PC-3 (cell line): Measurements from ENCODE around the gene CRABP2. TPM values are rescaled to one million over a fixed set of nuclear protein-coding genes. Genes with fewer than 3 reads are reported as not detected.

Experiments
- ATAC-seq: fragments of 200-7000 bp; cut with Tn5 transposase; 2 replicates; pipeline ENCODE4 v1.9.1; 2020; ENCODE audit warnings: mild to moderate bottlenecking, moderate library complexity
- BruUV-seq: library from RNA; stranded (reverse); fragments of 400-500 nt; replicated peaks from 2 replicates; lab custom pipeline; 2021; lab: Mats Ljungman, UMichigan
- CTCF ChIA-PET: fragments of 300-600 bp; sonication (Branson Sonifier 250); formaldehyde crosslinking; loops from one replicate; lab custom pipeline; 2022; ENCODE audit warnings: antibody characterized with exemption; lab: Charles Lee
- POLR2A ChIA-PET: fragments of 300-600 bp; sonication (Branson Sonifier 250); formaldehyde crosslinking; loops from one replicate; lab custom pipeline; 2022; ENCODE audit warnings: antibody characterized with exemption; ENCODE audit not compliant: unreplicated experiment; lab: Charles Lee
- DNase-seq: peaks from one replicate; pipeline ENCODE4 v3.0.0-alpha.2; 2015
- H2AFZ ChIP-seq: fragments of 300-600 bp; sonication (generic); 2 replicates; pipeline ENCODE4 v1.6.0; 2016; ENCODE audit warnings: antibody characterized with exemption, low read length
- H3F3A ChIP-seq: fragments of 300-600 bp; sonication (generic); one replicate; pipeline ENCODE4 v1.6.0; 2017; ENCODE audit warnings: antibody characterized with exemption, low read length, control low read depth, mild to moderate bottlenecking; ENCODE audit not compliant: unreplicated experiment
- H3K27ac ChIP-seq: fragments of 300-600 bp; sonication (generic); 2 replicates; pipeline ENCODE4 v1.5.1; 2016; ENCODE audit warnings: mild to moderate bottlenecking, low read length
- H3K27me3 ChIP-seq: fragments of 300-600 bp; sonication (generic); 2 replicates; pipeline ENCODE4 v1.6.1; 2016; ENCODE audit warnings: low read length, mixed read lengths
- H3K36me3 ChIP-seq: fragments of 300-600 bp; sonication (generic); 2 replicates; pipeline ENCODE4 v1.6.1; 2016; ENCODE audit warnings: low read depth, mixed run types, low read length, mixed read lengths
- H3K4me1 ChIP-seq: fragments of 300-600 bp; sonication (generic); 2 replicates; pipeline ENCODE4 v1.5.1; 2016; ENCODE audit warnings: low read length; ENCODE audit not compliant: insufficient read depth
- H3K4me2 ChIP-seq: fragments of 300-600 bp; sonication (generic); 2 replicates; pipeline ENCODE4 v1.6.0; 2016; ENCODE audit warnings: low read length
- H3K4me3 ChIP-seq: fragments of 300-600 bp; sonication (generic); 2 replicates; pipeline ENCODE4 v1.5.1; 2016; ENCODE audit warnings: mild to moderate bottlenecking, low read length, mixed read lengths
- H3K79me2 ChIP-seq: fragments of 300-600 bp; sonication (generic); 2 replicates; pipeline ENCODE4 v1.6.1; 2017; ENCODE audit warnings: low read length, mixed read lengths
- H3K9ac ChIP-seq: fragments of 300-600 bp; sonication (generic); 2 replicates; pipeline ENCODE4 v1.6.0; 2016; ENCODE audit warnings: mild to moderate bottlenecking, low read length
- H3K9me2 ChIP-seq: fragments of 300-600 bp; sonication (generic); replicated peaks from 2 replicates; pipeline ENCODE4 v1.6.1; 2016; ENCODE audit warnings: mixed run types, low read length, mixed read lengths
- H3K9me3 ChIP-seq: fragments of 300-600 bp; sonication (generic); 2 replicates; pipeline ENCODE4 v1.6.1; 2016; ENCODE audit warnings: low read length, mixed read lengths
- H4K20me1 ChIP-seq: fragments of 300-600 bp; sonication (generic); 2 replicates; pipeline ENCODE4 v1.6.1; 2016; ENCODE audit warnings: low read length, mixed read lengths
- CTCF ChIP-seq: fragments of 300-600 bp; sonication (generic); conservative IDR thresholded peaks from 2 replicates; pipeline ENCODE4 v1.5.1; 2017; ENCODE audit warnings: antibody characterized with exemption, low read depth, mild to moderate bottlenecking, low read length
- EZH2 ChIP-seq: fragments of 300-600 bp; sonication (generic); IDR thresholded peaks from one replicate; pipeline ENCODE4 v1.6.1; 2017; ENCODE audit warnings: antibody characterized with exemption, mild to moderate bottlenecking, low read length; ENCODE audit not compliant: unreplicated experiment
- EZH2phosphoT487 ChIP-seq: fragments of 300-600 bp; sonication (generic); IDR thresholded peaks from 2 replicates; pipeline ENCODE4 v1.6.1; 2018; ENCODE audit warnings: mild to moderate bottlenecking, antibody characterized with exemption, low read length, borderline replicate concordance
- intact Hi-C: fragments of 100-400 bp; cut with micrococcal nuclease; formaldehyde crosslinking; loops from 2 replicates; pipeline ENCODE4 v1.9.0; 2023
- total RNA-seq: library from RNA; depleted of rRNA; stranded (reverse); fragments of >200 nt; gene quantifications from 2 replicates; pipeline ENCODE4 v1.2.3, GENCODE V29; 2014

The CRABP2 gene
- total RNA-seq, 1 experiment from 2014 or later, result 120 TPM

- ChIA-PET CTCF (no interaction called here), POLR2A (no interaction called here)
- DNase-seq (no peak), ATAC-seq (no peak)
- Histone ChIP-seq H3F3A (peaks cover 5% of the 10 kb centered on the region), H3K27me3 (no peaks in the 10 kb centered on the region), H3K4me1 (peaks cover 33% of the 10 kb centered on the region), H3K9ac (no peak overlapping the region), H3K9me3 (no peaks in the 10 kb centered on the region), H3K27ac (no peak overlapping the region), H2AFZ (no peak overlapping the region), H3K4me2 (no peak overlapping the region), H3K79me2 (peaks cover 8% of the 10 kb centered on the region), H4K20me1 (no peaks in the 10 kb centered on the region), H3K36me3 (no peaks in the 10 kb centered on the region), H3K9me2 (no peaks in the 10 kb centered on the region), H3K4me3 (no peak overlapping the region)
- intact Hi-C loops, result no loop called here
- TF ChIP-seq EZH2 (no peak), CTCF (no peak), EZH2phosphoT487 (no peak)
- BruUV-seq, result no TSS peak
These were observed 40.5 kb downstream of the CRABP2 start for GRCh38 chr1:156664767-156665411.

GRCh38 chr1:156664046-156664766 lies 41.2 kb downstream of the CRABP2 start:
- Histone ChIP-seq H3K4me3 (no peak overlapping the region), H3F3A (peaks cover 5% of the 10 kb centered on the region), H3K36me3 (no peaks in the 10 kb centered on the region), H4K20me1 (no peaks in the 10 kb centered on the region), H3K4me1 (peaks cover 40% of the 10 kb centered on the region), H3K9me3 (no peaks in the 10 kb centered on the region), H3K27ac (no peak overlapping the region), H3K9me2 (no peaks in the 10 kb centered on the region), H2AFZ (no peak overlapping the region), H3K79me2 (peaks cover 14% of the 10 kb centered on the region), H3K9ac (no peak overlapping the region), H3K4me2 (no peak overlapping the region), H3K27me3 (no peaks in the 10 kb centered on the region)
- ATAC-seq (no peak), DNase-seq (no peak)
- TF ChIP-seq CTCF (no peak), EZH2 (no peak), EZH2phosphoT487 (no peak)
- no TSS peak for BruUV-seq
- ChIA-PET CTCF (no interaction called here), POLR2A (no interaction called here)
- intact Hi-C loops, result no loop called here

- TF ChIP-seq CTCF (no peak), EZH2phosphoT487 (no peak), EZH2 (no peak)
- Histone ChIP-seq H3K79me2 (peaks cover 15% of the 10 kb centered on the region), H3K36me3 (no peaks in the 10 kb centered on the region), H3K4me2 (no peak overlapping the region), H2AFZ (no peak overlapping the region), H3K27ac (no peak overlapping the region), H3F3A (peaks cover 5% of the 10 kb centered on the region), H3K4me1 (peaks cover 41% of the 10 kb centered on the region), H3K9ac (no peak overlapping the region), H3K9me3 (no peaks in the 10 kb centered on the region), H3K4me3 (no peak overlapping the region), H3K9me2 (no peaks in the 10 kb centered on the region), H4K20me1 (no peaks in the 10 kb centered on the region), H3K27me3 (no peaks in the 10 kb centered on the region)
- intact Hi-C loops, result no loop called here
- CTCF ChIA-PET, result no interaction called here
- ATAC-seq, result no peak
- BruUV-seq, result no TSS peak
- no peak for DNase-seq
- POLR2A ChIA-PET, result no interaction called here
These were observed 42.2 kb downstream of the CRABP2 start for GRCh38 chr1:156663178-156663577.
